ENCODE results near the gene LDLRAD4.

The LDLRAD4 gene

DNA sequence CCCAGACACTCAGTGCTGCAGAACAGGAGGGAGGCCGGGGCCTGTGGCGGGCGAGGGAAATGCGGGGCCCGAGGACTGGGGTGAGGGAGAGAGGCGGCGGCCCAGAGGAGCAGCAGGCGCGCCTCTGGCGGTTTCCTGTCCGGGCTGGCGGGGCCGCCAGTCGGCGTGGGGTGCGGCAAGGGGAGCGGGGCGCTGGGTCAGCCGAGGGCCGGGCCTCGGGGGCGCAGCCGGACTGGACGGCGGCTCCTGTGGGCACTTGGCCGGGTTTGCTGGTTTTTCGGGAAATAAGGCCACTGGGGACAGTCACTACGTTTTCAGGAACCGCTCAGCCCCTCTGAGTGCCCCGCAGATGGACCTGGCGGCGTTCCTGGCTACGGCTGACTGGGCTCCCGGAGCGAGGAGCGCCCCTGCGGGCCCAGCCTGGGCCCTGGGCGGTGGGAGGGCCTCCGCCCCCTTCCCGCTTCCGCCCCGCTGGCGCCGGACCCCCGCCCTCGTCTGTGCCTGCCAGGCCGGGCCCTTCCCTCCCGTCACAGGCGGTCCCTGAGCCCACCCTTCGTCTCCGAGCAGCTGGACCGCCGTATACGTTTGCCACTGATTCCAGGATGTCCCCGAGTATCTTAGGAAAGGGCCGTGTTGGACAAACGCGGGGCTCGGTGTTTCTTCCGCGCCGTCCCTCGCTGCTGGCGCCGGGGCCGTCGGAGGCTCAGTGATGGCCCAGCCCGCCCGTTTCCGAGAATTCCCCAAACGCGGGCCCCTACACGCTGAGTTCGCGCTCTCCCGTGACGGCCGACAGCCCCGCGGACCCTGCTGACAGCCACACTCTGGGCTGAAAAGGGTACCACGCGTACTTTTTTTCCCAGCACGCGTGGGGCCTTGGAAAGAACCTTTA lies 423.2 kb downstream of the LDLRAD4 start:
- Mint-ChIP-seq H3K36me3 (peaks cover 11% of the 10 kb centered on the region), H3K4me1 (no peaks in the 10 kb centered on the region), H3K27me3 (no peaks in the 10 kb centered on the region), H3K4me3 (no peak overlapping the region), H3K27ac (no peak overlapping the region), H3K9me3 (no peaks in the 10 kb centered on the region)

DNA sequence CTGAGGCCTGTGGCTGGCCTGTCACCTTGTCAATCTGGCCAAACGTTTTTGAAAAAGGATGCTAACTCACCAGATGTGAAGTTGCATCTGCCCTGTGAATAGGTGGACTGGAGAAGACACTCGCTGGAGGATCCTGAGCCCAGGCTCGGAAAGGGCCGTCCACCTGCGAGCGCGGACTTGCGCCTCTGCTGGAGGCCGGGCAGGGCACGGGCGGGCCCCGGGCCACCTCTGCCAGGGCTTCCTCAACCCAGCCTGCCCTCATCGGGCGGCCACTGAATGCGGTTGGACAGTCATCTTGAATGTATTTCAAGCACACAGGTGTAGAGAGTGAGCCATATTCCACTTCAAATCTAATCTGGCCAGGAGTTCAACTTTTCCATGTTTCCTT lies 423.9 kb downstream of the LDLRAD4 start:
- no peak overlapping the region for H3K27ac Mint-ChIP-seq
- no peaks in the 10 kb centered on the region for H3K4me1 Mint-ChIP-seq
- no peak overlapping the region for H3K4me3 Mint-ChIP-seq
- H3K36me3 Mint-ChIP-seq = peaks cover 12% of the 10 kb centered on the region
- no peaks in the 10 kb centered on the region for H3K9me3 Mint-ChIP-seq
- no peaks in the 10 kb centered on the region for H3K27me3 Mint-ChIP-seq

DNA sequence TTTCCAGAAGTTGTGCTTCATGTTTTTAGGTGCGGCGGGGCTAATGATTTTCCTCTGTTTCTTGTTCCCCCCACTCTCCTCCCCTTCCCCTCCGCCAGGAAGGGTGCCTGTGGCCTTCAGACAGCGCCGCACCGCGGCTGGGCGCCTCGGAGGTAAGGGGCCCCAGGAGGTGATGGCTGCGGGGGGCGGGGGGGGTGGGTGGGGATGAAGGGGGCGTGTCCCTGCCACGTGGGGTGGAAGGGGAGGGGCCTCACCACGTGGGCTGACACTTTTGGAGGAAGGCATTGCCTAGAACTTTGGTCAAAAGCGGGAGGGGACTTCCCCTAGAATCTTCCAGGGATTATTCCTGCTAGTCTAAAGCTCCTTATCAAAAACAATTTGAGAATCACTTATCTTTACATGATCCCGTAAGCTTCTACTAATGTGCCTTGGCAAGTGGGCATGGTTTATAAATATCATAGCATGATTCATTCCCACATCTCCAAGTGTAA lies 424.7 kb downstream of the LDLRAD4 start:
- no peaks in the 10 kb centered on the region for H3K4me1 Mint-ChIP-seq
- no peaks in the 10 kb centered on the region for H3K27me3 Mint-ChIP-seq
- no peak overlapping the region for H3K27ac Mint-ChIP-seq
- H3K4me3 Mint-ChIP-seq = no peak overlapping the region
- no peaks in the 10 kb centered on the region for H3K9me3 Mint-ChIP-seq
- H3K36me3 Mint-ChIP-seq = peaks cover 13% of the 10 kb centered on the region

DNA sequence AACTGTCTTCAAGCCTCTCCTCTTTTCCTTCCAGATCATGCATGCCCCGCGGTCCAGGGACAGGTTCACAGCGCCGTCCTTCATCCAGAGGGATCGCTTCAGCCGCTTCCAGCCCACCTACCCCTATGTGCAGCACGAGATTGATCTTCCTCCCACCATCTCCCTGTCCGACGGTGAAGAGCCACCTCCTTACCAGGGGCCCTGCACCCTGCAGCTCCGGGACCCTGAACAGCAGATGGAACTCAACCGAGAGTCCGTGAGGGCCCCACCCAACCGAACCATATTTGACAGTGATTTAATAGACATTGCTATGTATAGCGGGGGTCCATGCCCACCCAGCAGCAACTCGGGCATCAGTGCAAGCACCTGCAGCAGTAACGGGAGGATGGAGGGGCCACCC lies 426.5 kb downstream of the LDLRAD4 start:
- peaks cover 13% of the 10 kb centered on the region for H3K36me3 Mint-ChIP-seq
- H3K9me3 Mint-ChIP-seq = no peaks in the 10 kb centered on the region
- no peak overlapping the region for H3K4me3 Mint-ChIP-seq
- H3K27ac Mint-ChIP-seq = no peak overlapping the region
- no peaks in the 10 kb centered on the region for H3K27me3 Mint-ChIP-seq
- no peaks in the 10 kb centered on the region for H3K4me1 Mint-ChIP-seq

DNA sequence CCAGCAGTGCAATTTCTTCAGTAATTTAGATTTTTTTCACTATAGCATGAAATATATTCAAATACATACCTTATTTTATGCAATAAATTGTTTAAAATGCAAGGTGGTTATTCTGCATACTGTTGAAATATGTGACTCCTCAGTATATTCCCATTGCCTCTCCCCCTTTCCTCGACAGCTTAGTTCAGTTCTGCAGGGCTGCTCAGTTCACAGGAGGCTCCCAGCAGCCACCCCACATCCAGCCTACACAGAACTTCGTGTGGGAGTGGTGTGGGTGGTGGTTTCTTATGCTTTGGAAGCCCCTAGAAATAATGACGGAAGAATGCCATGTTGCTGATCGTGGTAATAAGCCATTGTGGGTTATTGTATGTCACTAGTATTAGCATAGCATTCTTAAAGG lies 428.1 kb downstream of the LDLRAD4 start:
- Mint-ChIP-seq H3K27me3 (no peaks in the 10 kb centered on the region), H3K27ac (no peak overlapping the region), H3K4me1 (no peaks in the 10 kb centered on the region), H3K4me3 (no peak overlapping the region), H3K36me3 (peaks cover 9% of the 10 kb centered on the region), H3K9me3 (no peaks in the 10 kb centered on the region)

DNA sequence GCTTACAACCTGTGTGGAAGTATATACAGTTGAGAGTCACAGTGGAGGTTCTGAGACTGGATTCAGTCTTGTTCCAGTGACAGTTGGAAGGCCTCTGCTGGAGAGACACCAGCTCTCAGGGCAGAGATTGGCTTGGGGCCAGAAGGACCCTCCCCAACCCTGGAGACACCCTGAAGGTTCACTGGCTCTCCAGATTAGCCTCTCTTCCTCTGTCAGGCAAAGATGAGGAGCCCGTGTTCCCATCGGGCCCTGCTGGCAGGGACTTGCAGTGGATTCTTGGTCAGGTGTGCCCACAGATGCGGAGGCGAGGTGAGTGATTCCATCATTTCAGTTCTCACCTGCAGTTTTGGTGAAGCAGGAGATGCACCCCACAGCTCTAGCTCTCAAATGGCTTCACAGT lies 429.2 kb downstream of the LDLRAD4 start:
- Mint-ChIP-seq H3K9me3 (no peaks in the 10 kb centered on the region), H3K27me3 (no peaks in the 10 kb centered on the region), H3K36me3 (peaks cover 9% of the 10 kb centered on the region), H3K4me1 (no peaks in the 10 kb centered on the region), H3K4me3 (no peak overlapping the region), H3K27ac (no peak overlapping the region)

DNA sequence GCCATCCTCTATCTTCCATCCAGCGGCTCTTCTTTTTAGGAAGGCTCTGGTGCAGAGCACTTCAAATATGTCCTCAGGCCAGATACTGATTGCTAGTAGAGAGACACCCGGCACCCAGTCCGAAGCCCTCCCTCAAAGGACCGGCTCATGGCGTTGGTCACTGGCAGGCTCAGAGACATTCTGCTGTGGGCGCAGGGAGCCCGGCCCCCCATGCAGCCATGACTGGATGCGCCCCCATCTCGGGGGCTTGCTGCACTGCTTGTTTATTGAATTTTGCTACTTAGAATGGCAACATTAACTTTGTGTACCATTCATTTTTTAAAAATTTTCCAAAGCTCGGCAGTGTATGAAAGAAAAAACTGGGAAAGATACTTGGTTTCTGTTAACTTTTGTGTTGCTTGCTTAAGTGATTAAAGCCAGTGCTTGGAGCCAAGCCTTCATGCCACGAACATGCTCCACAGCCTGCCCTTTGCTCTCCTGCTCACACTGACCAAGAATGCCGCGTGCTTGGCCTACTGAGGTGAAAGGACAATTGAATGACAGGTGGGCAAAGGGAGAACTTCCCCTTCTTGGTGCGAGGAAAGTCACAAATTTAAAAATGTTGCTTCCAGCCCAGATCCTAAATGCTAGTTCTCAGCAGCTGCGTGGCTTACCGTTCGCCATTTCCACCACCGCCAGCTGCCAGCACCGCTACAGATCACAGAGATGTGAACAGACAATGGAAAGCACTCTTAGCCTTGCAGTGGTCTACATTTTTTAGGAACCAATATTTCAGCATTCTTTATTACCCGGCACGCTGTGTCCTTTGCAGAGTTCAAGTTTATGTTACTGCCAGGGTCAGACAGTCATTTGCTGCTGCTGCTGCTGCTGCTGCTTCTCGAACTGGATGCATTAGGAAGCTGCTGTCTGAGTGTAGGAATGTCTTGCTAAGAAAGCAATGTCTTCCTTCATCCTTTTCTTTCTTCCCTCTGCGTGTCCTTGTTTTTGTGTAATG lies 431.1 kb downstream of the LDLRAD4 start:
- no peaks in the 10 kb centered on the region for H3K4me1 Mint-ChIP-seq
- no peak overlapping the region for H3K27ac Mint-ChIP-seq
- H3K9me3 Mint-ChIP-seq = no peaks in the 10 kb centered on the region
- no peaks in the 10 kb centered on the region for H3K27me3 Mint-ChIP-seq
- no peak overlapping the region for H3K4me3 Mint-ChIP-seq
- peaks cover 9% of the 10 kb centered on the region for H3K36me3 Mint-ChIP-seq

DNA sequence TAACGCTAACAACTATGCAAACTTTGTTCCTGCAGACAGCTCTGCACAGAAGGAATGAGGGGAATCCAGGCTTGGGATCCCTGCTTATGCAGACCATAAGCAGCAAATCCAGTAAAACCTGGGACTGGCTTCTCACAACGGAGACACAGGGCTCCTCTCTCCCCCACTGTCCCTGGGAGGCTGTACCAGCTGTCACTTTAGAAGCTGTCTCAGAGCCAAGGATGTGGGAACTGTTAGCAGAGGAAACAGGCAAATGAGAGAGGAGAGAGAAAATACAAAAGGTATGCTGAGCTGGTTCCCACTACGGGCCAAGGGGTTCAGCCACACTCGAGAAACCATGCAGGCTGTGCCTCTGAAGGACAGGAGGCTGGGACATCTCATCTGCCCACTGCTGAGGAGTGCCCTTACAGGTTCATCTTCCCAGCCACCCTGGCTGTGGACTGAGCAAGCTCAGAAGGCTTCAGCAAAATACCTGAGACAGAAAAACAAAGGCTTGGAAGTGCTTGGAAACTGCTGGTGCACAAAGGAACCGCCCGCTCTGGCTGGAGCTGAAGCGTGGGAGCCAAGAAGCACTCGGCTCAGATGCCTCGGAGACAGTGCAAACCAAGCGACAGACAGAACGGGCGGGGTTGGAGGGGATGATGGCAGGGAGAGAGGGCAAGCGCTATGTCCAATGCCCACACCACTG lies 435.3 kb downstream of the LDLRAD4 start:
- no peaks in the 10 kb centered on the region for H3K9me3 Mint-ChIP-seq
- H3K27me3 Mint-ChIP-seq = no peaks in the 10 kb centered on the region
- no peak overlapping the region for H3K4me3 Mint-ChIP-seq
- H3K36me3 Mint-ChIP-seq = no peaks in the 10 kb centered on the region
- no peak overlapping the region for H3K27ac Mint-ChIP-seq
- H3K4me1 Mint-ChIP-seq = no peaks in the 10 kb centered on the region

DNA sequence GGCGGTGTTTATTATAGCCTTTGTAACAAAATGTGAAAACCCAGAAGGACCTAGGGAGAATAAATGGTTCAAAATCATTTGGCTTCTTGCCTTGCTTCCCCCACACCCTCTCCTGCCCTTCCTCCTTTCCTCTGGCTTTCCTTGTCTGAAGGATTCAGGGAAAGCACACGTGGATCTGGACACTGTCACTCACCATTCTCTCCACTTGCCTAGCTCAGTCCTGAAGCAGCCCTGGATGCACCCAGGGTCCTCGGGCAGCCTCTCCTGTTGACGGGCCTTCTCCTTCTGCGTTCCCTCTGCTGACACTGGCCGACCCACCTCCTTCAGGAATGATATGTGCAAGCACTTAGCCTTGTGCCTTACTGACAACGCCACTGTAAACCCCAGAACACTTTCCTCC lies 439.4 kb downstream of the LDLRAD4 start:
- no peaks in the 10 kb centered on the region for H3K9me3 Mint-ChIP-seq
- no peak overlapping the region for H3K27ac Mint-ChIP-seq
- peaks cover 2% of the 10 kb centered on the region for H3K36me3 Mint-ChIP-seq
- peaks cover 3% of the 10 kb centered on the region for H3K4me1 Mint-ChIP-seq
- H3K27me3 Mint-ChIP-seq = no peaks in the 10 kb centered on the region
- H3K4me3 Mint-ChIP-seq = no peak overlapping the region

DNA sequence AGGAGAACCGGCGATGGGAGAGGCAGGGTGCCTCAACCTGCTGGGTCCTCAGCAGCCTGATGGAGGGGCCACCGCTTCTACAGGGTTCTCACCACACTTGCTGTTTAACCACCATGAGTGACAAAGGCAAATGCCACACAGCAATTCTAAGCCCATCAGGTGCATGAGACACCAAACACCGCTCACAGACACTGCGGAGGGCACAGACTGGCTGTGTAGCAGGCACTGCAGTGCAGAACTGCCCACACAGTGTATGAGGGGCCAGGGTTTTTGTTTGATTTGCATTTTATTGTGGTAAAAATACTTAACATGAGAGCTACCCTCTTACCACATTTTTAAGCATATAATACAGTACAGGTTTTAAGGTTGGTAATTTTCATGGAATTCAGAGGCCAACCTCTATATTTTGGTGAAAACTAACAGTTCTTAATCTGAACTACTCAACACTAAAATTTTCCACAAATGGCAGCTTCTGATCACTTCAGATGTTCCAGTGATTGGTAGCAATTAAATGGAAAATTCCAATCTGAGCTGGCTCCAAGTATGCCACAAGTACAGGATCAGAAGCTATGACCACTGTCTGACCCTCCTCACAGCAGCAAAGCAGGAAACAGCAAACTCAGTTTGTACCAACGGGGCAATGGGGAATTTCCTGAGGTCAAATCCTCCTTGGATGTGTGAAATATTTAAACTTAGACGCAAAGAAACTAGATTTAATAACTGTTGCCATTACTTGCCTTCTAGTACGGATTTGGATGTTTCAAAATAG lies 440.1 kb downstream of the LDLRAD4 start:
- Mint-ChIP-seq H3K27ac (no peak overlapping the region), H3K4me1 (peaks cover 3% of the 10 kb centered on the region), H3K36me3 (peaks cover 2% of the 10 kb centered on the region), H3K4me3 (no peak overlapping the region), H3K9me3 (no peaks in the 10 kb centered on the region), H3K27me3 (no peaks in the 10 kb centered on the region)

DNA sequence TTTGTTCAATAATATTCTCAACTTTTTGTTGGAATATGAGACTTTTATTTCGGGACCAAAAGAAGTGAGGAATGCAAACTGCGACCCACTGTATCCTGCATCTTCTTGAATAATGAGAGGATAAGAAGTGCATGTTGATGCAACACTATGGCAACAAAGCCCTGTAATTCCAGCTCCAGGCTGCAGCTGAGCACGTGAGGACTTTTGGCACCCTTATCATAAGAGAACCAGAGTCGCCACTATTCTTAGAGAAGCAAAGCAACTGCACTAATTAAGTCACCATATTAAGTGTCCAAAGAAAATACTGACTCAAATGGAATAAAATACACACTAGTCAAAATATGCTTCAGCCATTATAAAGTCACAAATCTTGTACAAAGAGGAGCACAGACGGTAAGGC lies 441.9 kb downstream of the LDLRAD4 start:
- Mint-ChIP-seq H3K4me3 (no peak overlapping the region), H3K4me1 (peaks cover 3% of the 10 kb centered on the region), H3K27me3 (no peaks in the 10 kb centered on the region), H3K27ac (no peak overlapping the region), H3K9me3 (no peaks in the 10 kb centered on the region), H3K36me3 (peaks cover 2% of the 10 kb centered on the region)

DNA sequence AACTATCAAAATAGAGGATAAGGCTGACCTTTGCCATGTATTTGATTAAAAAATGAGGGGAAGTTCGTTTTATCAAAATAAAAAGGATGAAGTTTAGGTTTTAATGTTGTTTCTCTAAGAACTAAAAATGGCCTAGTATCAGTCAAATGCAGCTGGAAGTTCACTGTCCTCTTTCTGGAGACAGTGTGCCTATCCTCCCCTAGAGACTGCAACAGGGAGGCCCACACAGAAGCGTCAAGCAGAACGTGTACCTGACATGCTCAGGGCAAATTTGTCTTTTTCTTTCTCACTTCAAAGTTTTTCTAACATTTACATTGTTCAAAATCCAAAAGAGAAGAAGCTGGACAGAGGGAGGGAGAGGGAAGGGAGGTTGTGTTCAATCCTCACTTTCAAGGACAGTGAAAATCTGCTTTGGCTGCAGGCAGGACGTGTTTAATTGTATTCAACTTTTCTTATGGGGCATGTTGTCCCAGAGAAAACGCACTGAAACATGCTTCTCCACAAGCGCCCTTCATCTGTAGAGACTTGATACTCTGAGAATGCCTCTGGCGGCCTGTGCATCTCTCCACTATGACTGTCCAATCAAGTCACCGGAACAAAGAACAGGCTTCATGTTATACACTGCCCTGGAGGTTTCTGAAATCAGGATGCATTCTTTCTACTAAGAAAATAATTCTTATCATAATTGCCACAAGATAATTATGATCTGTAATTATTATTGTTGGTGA lies 442.7 kb downstream of the LDLRAD4 start:
- no peaks in the 10 kb centered on the region for H3K9me3 Mint-ChIP-seq
- H3K4me3 Mint-ChIP-seq = no peak overlapping the region
- H3K36me3 Mint-ChIP-seq = peaks cover 2% of the 10 kb centered on the region
- no peaks in the 10 kb centered on the region for H3K27me3 Mint-ChIP-seq
- no peak overlapping the region for H3K27ac Mint-ChIP-seq
- peaks cover 3% of the 10 kb centered on the region for H3K4me1 Mint-ChIP-seq

DNA sequence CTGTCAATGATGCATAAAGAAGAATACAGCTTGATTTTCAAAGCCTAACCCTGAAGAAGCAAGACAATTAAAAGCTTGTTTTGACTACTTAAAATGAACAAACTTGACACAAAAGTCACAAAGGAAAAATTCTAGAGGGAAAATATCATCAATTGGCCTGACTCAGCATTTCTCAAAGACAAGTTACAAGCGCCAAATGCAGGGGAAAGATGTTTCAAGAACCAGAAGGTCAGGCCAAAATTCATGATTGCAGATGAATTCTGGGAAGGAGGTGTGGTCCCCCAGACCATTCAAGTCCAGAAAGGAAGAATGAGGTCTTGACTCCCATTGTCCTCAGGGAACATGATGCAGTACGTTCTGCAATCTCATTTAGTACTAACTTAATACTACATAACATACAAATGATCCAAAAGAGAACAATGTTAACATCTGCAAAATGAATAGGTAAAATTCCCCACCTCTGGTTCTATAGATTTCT lies 443.3 kb downstream of the LDLRAD4 start:
- H3K4me1 Mint-ChIP-seq = peaks cover 3% of the 10 kb centered on the region
- no peaks in the 10 kb centered on the region for H3K27me3 Mint-ChIP-seq
- no peaks in the 10 kb centered on the region for H3K9me3 Mint-ChIP-seq
- H3K27ac Mint-ChIP-seq = no peak overlapping the region
- peaks cover 2% of the 10 kb centered on the region for H3K36me3 Mint-ChIP-seq
- no peak overlapping the region for H3K4me3 Mint-ChIP-seq

DNA sequence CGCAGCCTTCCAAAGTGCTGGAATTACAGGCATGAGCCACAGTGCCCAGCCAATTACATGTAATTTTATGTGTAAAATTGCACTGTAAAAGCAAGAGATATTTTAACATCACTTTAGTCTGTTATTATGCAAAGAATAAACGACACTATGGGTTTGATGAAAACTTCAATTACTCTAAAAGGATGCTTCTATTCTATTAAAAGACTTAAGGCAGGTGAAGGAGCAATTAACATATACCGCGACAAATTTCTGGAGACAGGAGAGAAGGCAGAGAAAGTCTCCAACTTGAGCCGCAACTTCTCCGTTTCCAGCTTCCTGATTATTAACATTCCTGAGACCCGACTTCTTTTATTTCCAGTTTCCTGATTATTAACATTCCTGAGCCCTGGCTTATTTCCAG lies 454.1 kb downstream of the LDLRAD4 start:
- H3K27me3 Mint-ChIP-seq = no peaks in the 10 kb centered on the region
- peaks cover 14% of the 10 kb centered on the region for H3K36me3 Mint-ChIP-seq
- no peaks in the 10 kb centered on the region for H3K9me3 Mint-ChIP-seq
- no peak overlapping the region for H3K27ac Mint-ChIP-seq
- no peaks in the 10 kb centered on the region for H3K4me1 Mint-ChIP-seq
- H3K4me3 Mint-ChIP-seq = no peak overlapping the region
